Osteocyte (in vitro differentiated cells): ENCODE results near the gene CRMP1. TPM values are rescaled to one million over a fixed set of nuclear protein-coding genes. Genes with fewer than 3 reads are reported as not detected.
"Not testable (repeated sequence)": the region's sequence is repeated elsewhere in the genome, so short reads cannot be mapped to it uniquely, and the experiment has no call there.

Source experiments
- DNase-seq: peaks from one replicate; pipeline ENCODE4 v3.0.0; 2021; ENCODE audit warnings: mixed read lengths; ENCODE audit not compliant: unreplicated experiment; ENCODE audit errors: extremely low spot score
- H3K27ac Mint-ChIP-seq: one replicate; pipeline ENCODE4 v1.8.0; 2021; ENCODE audit warnings: mild to moderate bottlenecking, mixed read lengths; ENCODE audit not compliant: unreplicated experiment
- H3K27me3 Mint-ChIP-seq: one replicate; pipeline ENCODE4 v1.8.0; 2021; ENCODE audit warnings: mixed read lengths; ENCODE audit not compliant: unreplicated experiment
- H3K36me3 Mint-ChIP-seq: one replicate; pipeline ENCODE4 v1.8.0; 2021; ENCODE audit warnings: mixed read lengths; ENCODE audit not compliant: unreplicated experiment
- H3K4me1 Mint-ChIP-seq: one replicate; pipeline ENCODE4 v1.8.0; 2021; ENCODE audit warnings: mixed read lengths; ENCODE audit not compliant: unreplicated experiment
- H3K4me3 Mint-ChIP-seq: one replicate; pipeline ENCODE4 v1.8.0; 2021; ENCODE audit warnings: mild to moderate bottlenecking, moderate library complexity, mixed read lengths; ENCODE audit not compliant: unreplicated experiment
- H3K9me3 Mint-ChIP-seq: one replicate; pipeline ENCODE4 v1.8.0; 2021; ENCODE audit warnings: mixed read lengths; ENCODE audit not compliant: unreplicated experiment
- CTCF ChIP-seq: fragments of 200-600 bp; sonication (generic); IDR thresholded peaks from 2 replicates; pipeline ENCODE4 v1.5.0; 2021; ENCODE audit warnings: antibody characterized with exemption, mild to moderate bottlenecking, moderate library complexity
- total RNA-seq: library from RNA; stranded (reverse); gene quantifications from 2 replicates; pipeline ENCODE4 v1.2.1, GENCODE V29; 2021

The CRMP1 gene
- total RNA-seq, 1 donor from 2014 or later: 24.5 TPM

- Mint-ChIP-seq H3K4me3 (no peak overlapping the region), H3K36me3 (no peaks in the 10 kb centered on the region), H3K27me3 (no peaks in the 10 kb centered on the region), H3K9me3 (no peaks in the 10 kb centered on the region), H3K27ac (no peak overlapping the region), H3K4me1 (peaks cover 9% of the 10 kb centered on the region)
- DNase-seq: no peak
- no peak for TF ChIP-seq CTCF
These were observed 26.8 kb downstream of the CRMP1 start for GRCh38 chr4:5865896-5866599.

- Mint-ChIP-seq H3K4me1 (peaks cover 9% of the 10 kb centered on the region), H3K27ac (no peak overlapping the region), H3K9me3 (no peaks in the 10 kb centered on the region), H3K4me3 (no peak overlapping the region), H3K36me3 (peaks cover 1% of the 10 kb centered on the region), H3K27me3 (no peaks in the 10 kb centered on the region)
- no peak for TF ChIP-seq CTCF
- no peak for DNase-seq
These were observed 29.3 kb downstream of the CRMP1 start for GRCh38 chr4:5863461-5864113.

- Mint-ChIP-seq H3K27me3 (no peaks in the 10 kb centered on the region), H3K9me3 (no peaks in the 10 kb centered on the region), H3K4me1 (peaks cover 2% of the 10 kb centered on the region), H3K36me3 (peaks cover 1% of the 10 kb centered on the region), H3K27ac (no peak overlapping the region), H3K4me3 (no peak overlapping the region)
- no peak for DNase-seq
- TF ChIP-seq CTCF: no peak
These were observed 34.7 kb downstream of the CRMP1 start for GRCh38 chr4:5858020-5858769.

- no peak for DNase-seq
- H3K36me3 Mint-ChIP-seq: peaks cover 1% of the 10 kb centered on the region
- no peak for TF ChIP-seq CTCF
- no peak overlapping the region for H3K4me3 Mint-ChIP-seq
- H3K27ac Mint-ChIP-seq: no peak overlapping the region
- H3K27me3 Mint-ChIP-seq: no peaks in the 10 kb centered on the region
- H3K9me3 Mint-ChIP-seq: no peaks in the 10 kb centered on the region
- no peaks in the 10 kb centered on the region for H3K4me1 Mint-ChIP-seq
These were observed 35.7 kb downstream of the CRMP1 start for GRCh38 chr4:5857199-5857598.

- not testable (repeated sequence) for H3K36me3 Mint-ChIP-seq, H3K9me3 Mint-ChIP-seq, H3K27ac Mint-ChIP-seq, H3K4me3 Mint-ChIP-seq, DNase-seq, H3K27me3 Mint-ChIP-seq, H3K4me1 Mint-ChIP-seq
These were observed 36.5 kb downstream of the CRMP1 start for GRCh38 chr4:5856362-5856761.
